ENCODE results near the gene DSTN.

DSTN gene

DNA sequence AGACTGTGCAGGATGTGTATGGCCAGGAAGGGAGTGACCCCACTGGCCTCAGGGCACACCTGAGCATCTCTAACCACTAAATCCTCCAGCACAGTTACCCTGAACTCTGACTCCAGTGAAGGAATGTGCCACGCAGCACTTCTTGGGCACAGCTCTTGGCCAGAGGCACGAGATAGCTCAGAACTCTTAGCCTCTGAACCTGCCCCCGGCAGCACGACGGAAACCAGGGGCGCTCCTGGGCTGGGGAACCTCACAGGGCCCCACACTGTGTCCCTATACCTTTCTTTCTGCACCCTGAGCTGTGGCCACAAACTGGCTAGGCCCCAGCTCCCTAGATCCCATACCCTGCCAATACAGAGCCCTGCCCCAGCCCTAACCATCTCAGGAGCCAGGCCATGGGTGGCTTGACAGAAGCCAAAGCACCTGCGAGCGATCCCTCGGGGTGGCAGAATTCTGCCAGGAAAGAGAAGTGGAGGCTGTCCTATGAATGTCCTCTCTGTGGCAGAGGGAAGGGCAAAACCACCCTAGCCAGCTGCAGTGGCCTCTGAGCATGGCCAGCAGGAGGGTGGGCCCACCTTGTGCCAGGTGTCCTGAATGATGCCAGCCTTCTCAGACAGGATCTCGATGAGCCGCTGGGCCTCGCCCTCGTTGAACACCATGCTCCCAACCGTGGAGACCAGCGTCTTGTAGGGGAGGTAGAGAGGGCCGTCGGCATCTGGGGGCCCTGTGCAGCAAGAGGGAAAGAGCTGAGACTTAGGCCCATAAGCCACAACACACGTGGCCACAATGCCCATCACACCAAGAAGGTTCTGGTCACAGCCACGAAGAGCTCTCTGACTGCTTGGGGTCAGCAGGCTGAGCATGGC, 72.8 kb downstream of the DSTN start:
- no peaks in the 10 kb centered on the region for H3K27me3 ChIP-seq (ENCODE audit: control insufficient read depth, insufficient read depth, low read length)
- H3K9ac ChIP-seq (ENCODE audit: low read length), result no peak overlapping the region
- peaks cover 27% of the 10 kb centered on the region for H3K36me3 ChIP-seq (ENCODE audit: control insufficient read depth, insufficient read depth, low read length)
- no peak overlapping the region for H3K27ac ChIP-seq (ENCODE audit: low read depth, low read length)
- H3K4me3 ChIP-seq (ENCODE audit: low read length), result no peak overlapping the region
- peaks cover 15% of the 10 kb centered on the region for H3K4me1 ChIP-seq (ENCODE audit: control insufficient read depth, insufficient read depth, low read length)

DNA sequence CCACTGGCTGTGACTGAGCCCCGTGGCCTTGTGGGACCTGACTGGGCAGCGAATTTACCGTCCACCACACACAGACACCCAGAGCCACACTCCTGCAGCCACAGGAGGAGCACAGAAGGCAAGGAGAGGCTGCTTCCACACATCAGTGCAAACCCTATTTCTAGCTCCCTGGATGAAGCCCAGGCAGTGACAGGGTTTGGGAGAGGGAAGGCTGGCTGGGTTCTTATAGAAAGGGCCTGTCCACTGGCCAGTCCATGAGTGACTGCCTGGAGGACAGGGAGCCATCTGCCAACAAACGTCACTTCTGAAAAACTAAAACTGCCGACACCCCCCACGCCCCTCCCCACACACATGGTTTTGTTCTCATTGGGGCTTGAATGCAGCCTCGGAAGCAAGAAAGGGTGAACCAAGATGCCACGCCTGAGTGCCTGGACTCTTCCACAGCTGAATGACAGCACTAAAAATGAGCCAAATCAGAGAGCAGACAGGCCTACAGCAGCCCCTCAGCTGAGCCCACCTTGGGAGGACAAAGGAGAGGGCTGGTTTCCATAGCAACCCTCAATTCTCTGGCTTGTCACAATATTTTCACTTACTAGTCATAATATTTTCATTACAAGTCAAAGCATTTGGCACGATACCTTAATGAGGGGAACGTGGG, 73.8 kb downstream of the DSTN start:
- no peak overlapping the region for H3K27ac ChIP-seq (ENCODE audit: low read depth, low read length)
- no peak overlapping the region for H3K4me3 ChIP-seq (ENCODE audit: low read length)
- peaks cover 22% of the 10 kb centered on the region for H3K36me3 ChIP-seq (ENCODE audit: control insufficient read depth, insufficient read depth, low read length)
- no peaks in the 10 kb centered on the region for H3K27me3 ChIP-seq (ENCODE audit: control insufficient read depth, insufficient read depth, low read length)
- H3K9ac ChIP-seq (ENCODE audit: low read length), result no peak overlapping the region
- H3K4me1 ChIP-seq (ENCODE audit: control insufficient read depth, insufficient read depth, low read length), result peaks cover 15% of the 10 kb centered on the region

DNA sequence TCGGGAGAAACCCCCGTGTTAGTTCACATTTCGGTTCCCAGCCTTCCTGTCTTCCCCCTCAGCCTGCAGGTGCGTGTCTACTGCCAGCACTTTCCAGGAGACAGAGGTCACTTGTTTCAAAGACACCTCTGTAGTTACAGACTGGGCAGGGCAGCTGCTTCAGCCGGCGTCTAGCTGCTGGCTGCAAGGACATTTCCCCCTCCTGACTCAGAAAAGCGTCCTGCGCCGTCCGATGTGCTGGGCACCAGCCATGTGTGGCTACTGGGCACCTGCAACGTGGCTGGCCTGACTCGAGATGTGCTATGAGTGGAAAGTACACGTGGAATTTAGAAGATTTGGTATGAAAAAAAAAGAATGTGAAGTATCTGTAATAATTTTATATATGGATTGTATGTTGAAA, 74.6 kb downstream of the DSTN start:
- H3K36me3 ChIP-seq (ENCODE audit: control insufficient read depth, insufficient read depth, low read length), result peaks cover 18% of the 10 kb centered on the region
- H3K4me1 ChIP-seq (ENCODE audit: control insufficient read depth, insufficient read depth, low read length), result peaks cover 15% of the 10 kb centered on the region
- H3K27ac ChIP-seq (ENCODE audit: low read depth, low read length), result no peak overlapping the region
- no peaks in the 10 kb centered on the region for H3K27me3 ChIP-seq (ENCODE audit: control insufficient read depth, insufficient read depth, low read length)
- no peak overlapping the region for H3K9ac ChIP-seq (ENCODE audit: low read length)
- no peak overlapping the region for H3K4me3 ChIP-seq (ENCODE audit: low read length)

DNA sequence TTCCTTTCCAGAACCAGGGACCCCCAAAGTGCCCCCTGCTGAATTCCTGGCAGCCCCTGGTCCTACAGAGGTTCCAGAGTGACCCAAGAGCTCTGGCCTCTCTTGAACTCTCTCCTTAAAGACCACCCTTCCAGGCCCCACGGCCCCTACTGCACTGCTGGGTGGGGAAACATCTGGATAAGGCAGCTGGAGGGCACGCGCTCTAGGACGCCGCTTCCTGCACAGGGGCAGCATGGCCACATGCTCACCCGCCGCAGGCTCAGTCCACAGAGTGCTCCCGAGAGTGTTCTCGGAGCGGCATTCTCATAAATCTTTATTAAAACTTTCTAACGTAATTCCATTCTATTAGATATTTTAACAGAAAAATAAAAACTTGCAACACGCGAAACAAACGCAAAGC, 75.1 kb downstream of the DSTN start:
- H3K27ac ChIP-seq (ENCODE audit: low read depth, low read length), result no peak overlapping the region
- H3K36me3 ChIP-seq (ENCODE audit: control insufficient read depth, insufficient read depth, low read length), result peaks cover 17% of the 10 kb centered on the region
- no peaks in the 10 kb centered on the region for H3K27me3 ChIP-seq (ENCODE audit: control insufficient read depth, insufficient read depth, low read length)
- H3K4me3 ChIP-seq (ENCODE audit: low read length), result no peak overlapping the region
- H3K9ac ChIP-seq (ENCODE audit: low read length), result no peak overlapping the region
- H3K4me1 ChIP-seq (ENCODE audit: control insufficient read depth, insufficient read depth, low read length), result peaks cover 15% of the 10 kb centered on the region

GRCh38 chr20:17645546-17646208, 75.8 kb downstream of the DSTN start:
- H3K27ac ChIP-seq (ENCODE audit: low read depth, low read length), result peak overlapping the region; percentile 18
- no peak overlapping the region for H3K4me3 ChIP-seq (ENCODE audit: low read length)

GRCh38 chr20:17646209-17646960, 76.5 kb downstream of the DSTN start:
- Histone ChIP-seq H3K4me1 (ENCODE audit: control insufficient read depth, insufficient read depth, low read length) (peaks cover 19% of the 10 kb centered on the region), H3K4me3 (ENCODE audit: low read length) (no peak overlapping the region), H3K27me3 (ENCODE audit: control insufficient read depth, insufficient read depth, low read length) (no peaks in the 10 kb centered on the region), H3K27ac (ENCODE audit: low read depth, low read length) (no peak overlapping the region), H3K9ac (ENCODE audit: low read length) (no peak overlapping the region), H3K36me3 (ENCODE audit: control insufficient read depth, insufficient read depth, low read length) (peaks cover 3% of the 10 kb centered on the region)

More at GRCh38 chr20:17645546-17646208, 75.8 kb downstream of the DSTN start:
- Histone ChIP-seq H3K27me3 (ENCODE audit: control insufficient read depth, insufficient read depth, low read length) (no peaks in the 10 kb centered on the region), H3K4me1 (ENCODE audit: control insufficient read depth, insufficient read depth, low read length) (peaks cover 17% of the 10 kb centered on the region), H3K9ac (ENCODE audit: low read length) (no peak overlapping the region), H3K36me3 (ENCODE audit: control insufficient read depth, insufficient read depth, low read length) (peaks cover 10% of the 10 kb centered on the region)

GRCh38 chr20:17646961-17647301, 77.1 kb downstream of the DSTN start:
- H3K4me3 ChIP-seq (ENCODE audit: low read length), result no peak overlapping the region
- no peak overlapping the region for H3K27ac ChIP-seq (ENCODE audit: low read depth, low read length)
- peaks cover 23% of the 10 kb centered on the region for H3K4me1 ChIP-seq (ENCODE audit: control insufficient read depth, insufficient read depth, low read length)
- H3K9ac ChIP-seq (ENCODE audit: low read length), result no peak overlapping the region
- no peaks in the 10 kb centered on the region for H3K27me3 ChIP-seq (ENCODE audit: control insufficient read depth, insufficient read depth, low read length)
- no peaks in the 10 kb centered on the region for H3K36me3 ChIP-seq (ENCODE audit: control insufficient read depth, insufficient read depth, low read length)

DNA sequence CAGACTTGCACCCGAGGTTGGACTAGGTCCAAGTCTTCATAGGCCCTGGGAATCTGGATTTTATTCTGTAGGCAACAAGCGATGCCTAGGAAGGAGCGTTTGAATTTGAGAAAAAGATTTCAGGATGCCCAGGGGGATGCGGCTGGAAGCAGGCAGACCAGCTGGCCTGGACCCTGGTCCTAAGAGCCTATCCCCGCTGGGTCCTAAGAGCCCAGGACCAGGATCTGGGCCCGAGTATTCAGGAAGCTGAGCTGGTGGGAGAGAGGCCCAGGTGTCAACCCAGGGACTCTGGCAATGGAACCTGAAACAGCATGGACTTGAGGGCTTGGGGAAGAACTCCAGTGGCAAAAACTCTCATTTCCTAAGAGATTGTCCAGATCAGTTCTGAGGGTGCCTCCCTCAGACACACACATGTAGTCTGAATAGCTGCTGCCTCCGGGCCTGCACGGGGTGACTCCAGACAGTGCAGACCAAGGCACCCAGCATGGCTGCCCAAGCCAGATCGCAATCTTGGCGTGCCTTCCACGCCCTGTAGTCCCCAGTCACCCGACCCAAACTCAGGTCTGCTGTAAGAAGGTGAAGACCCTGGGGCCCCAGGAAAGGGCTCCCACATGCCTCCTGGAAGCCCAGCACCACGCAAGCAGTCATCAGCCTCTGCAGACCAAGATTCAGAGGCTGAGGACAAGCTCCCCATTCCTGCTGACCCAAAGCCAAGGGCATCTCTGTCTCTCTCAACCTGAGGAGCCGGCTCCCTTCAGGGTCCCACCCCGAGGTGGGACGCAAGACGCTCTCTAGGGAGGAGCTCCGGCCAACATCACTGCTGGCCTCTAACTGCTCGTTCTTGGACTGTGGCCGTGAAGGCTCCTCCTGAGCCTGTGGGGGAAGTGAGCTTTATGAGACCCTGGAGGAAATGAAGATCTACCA, 77.8 kb downstream of the DSTN start:
- peaks cover 23% of the 10 kb centered on the region for H3K4me1 ChIP-seq (ENCODE audit: control insufficient read depth, insufficient read depth, low read length)
- H3K9ac ChIP-seq (ENCODE audit: low read length), result no peak overlapping the region
- no peak overlapping the region for H3K27ac ChIP-seq (ENCODE audit: low read depth, low read length)
- no peak overlapping the region for H3K4me3 ChIP-seq (ENCODE audit: low read length)
- no peaks in the 10 kb centered on the region for H3K27me3 ChIP-seq (ENCODE audit: control insufficient read depth, insufficient read depth, low read length)
- H3K36me3 ChIP-seq (ENCODE audit: control insufficient read depth, insufficient read depth, low read length), result no peaks in the 10 kb centered on the region

- H3K9ac ChIP-seq (ENCODE audit: low read length), result no peak overlapping the region
- H3K27me3 ChIP-seq (ENCODE audit: control insufficient read depth, insufficient read depth, low read length), result no peaks in the 10 kb centered on the region
- H3K4me1 ChIP-seq (ENCODE audit: control insufficient read depth, insufficient read depth, low read length), result peaks cover 20% of the 10 kb centered on the region
- H3K36me3 ChIP-seq (ENCODE audit: control insufficient read depth, insufficient read depth, low read length), result no peaks in the 10 kb centered on the region
- no peak overlapping the region for H3K4me3 ChIP-seq (ENCODE audit: low read length)
- H3K27ac ChIP-seq (ENCODE audit: low read depth, low read length), result no peak overlapping the region
These were observed 78.4 kb downstream of the DSTN start for GRCh38 chr20:17648315-17648646.

DNA sequence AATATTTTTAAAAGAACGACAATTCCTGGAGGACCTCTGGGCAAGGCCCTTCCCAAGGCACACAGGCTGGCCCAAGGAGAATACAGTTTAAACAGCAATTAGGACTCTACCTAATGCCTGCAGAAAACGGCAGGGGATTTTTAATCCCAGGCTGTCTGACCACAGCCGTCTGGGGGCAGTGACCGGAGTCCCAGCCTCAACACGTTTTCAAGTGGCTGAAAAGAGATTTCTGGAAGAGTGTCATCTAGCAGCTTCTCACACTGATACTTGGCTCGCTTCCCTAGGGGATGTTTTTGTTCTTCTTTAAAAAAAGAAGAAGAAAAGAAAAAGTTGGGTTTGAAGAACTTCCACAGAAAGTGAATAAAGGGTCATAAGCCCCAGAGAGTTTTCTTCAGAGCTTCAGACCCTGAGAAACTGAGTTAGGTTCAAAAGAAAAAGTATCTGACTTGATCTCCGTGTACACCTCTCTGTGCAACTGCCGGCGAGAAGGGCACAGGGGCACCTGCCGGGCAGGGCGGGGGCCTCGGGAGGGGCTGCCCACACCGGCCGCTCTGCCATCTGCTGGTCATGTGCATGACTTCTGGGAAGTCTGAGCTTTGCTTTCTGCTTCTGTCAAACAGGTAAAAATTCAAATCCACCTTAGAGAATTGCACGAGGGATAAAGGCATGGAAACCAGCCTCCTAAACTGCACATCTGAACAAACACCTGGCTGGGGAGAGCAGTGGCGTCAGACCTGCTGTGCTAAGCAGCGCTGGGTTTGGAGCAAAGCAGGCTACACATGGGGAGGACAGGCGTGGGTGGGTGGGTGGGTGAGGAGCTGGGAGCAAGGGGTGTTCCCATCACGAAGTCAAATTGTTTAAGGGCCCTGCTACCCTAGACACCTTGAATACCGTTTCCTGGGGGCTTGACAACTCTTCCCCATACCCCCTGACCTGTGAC, 79.2 kb downstream of the DSTN start:
- Histone ChIP-seq H3K27me3 (ENCODE audit: control insufficient read depth, insufficient read depth, low read length) (no peaks in the 10 kb centered on the region), H3K9ac (ENCODE audit: low read length) (no peak overlapping the region), H3K4me1 (ENCODE audit: control insufficient read depth, insufficient read depth, low read length) (peaks cover 12% of the 10 kb centered on the region), H3K36me3 (ENCODE audit: control insufficient read depth, insufficient read depth, low read length) (no peaks in the 10 kb centered on the region), H3K27ac (ENCODE audit: low read depth, low read length) (no peak overlapping the region), H3K4me3 (ENCODE audit: low read length) (no peak overlapping the region)

Data from rectal smooth muscle tissue (tissue), 1 donor.